T-helper 17 cell (primary cell): ENCODE measurements around the gene COMMD8. TPM values are rescaled to one million over a fixed set of nuclear protein-coding genes. Genes with fewer than 3 reads are reported as not detected.
A peak's percentile ranks its signal among the peaks of the same experiment; 100 is the strongest.

Experiments
- ATAC-seq: fragments of 150-1000 bp; cut with Tn5 transposase; 2 replicates; pipeline ENCODE4 v1.10.0; 2021; ENCODE audit warnings: mild to moderate bottlenecking, moderate library complexity
- DNase-seq, 3 donors: peaks; one replicate each; pipeline versions ENCODE4 v3.0.0 to v3.0.0-alpha.2; 2020 to 2021
- H3K9me3 ChIP-seq: one replicate; pipeline ENCODE4 v1.7.0; 2013; ENCODE audit warnings: low read length, mild to moderate bottlenecking; ENCODE audit not compliant: control insufficient read depth, poor library complexity, severe bottlenecking
- H3K27ac Mint-ChIP-seq: one replicate; pipeline ENCODE4 v1.8.0; 2022; ENCODE audit warnings: mild to moderate bottlenecking, moderate library complexity, mixed read lengths
- H3K27me3 Mint-ChIP-seq: one replicate; pipeline ENCODE4 v1.8.0; 2022; ENCODE audit warnings: mixed read lengths
- H3K36me3 Mint-ChIP-seq: one replicate; pipeline ENCODE4 v1.8.0; 2022; ENCODE audit warnings: low read depth, mixed read lengths
- H3K4me1 Mint-ChIP-seq: one replicate; pipeline ENCODE4 v1.8.0; 2022; ENCODE audit warnings: mild to moderate bottlenecking, mixed read lengths
- H3K4me3 Mint-ChIP-seq: one replicate; pipeline ENCODE4 v1.8.0; 2022; ENCODE audit warnings: mild to moderate bottlenecking, moderate library complexity, mixed read lengths
- total RNA-seq, 4 donors: library from RNA in 2 of 4; stranded (reverse) in 2 of 4; gene quantifications; one replicate each; pipeline ENCODE4 v1.2.3 and lab custom pipeline; 2022 to 2026

COMMD8 gene
- total RNA-seq, 2 donors from 2014 or later, result 9.9 to 10.1 TPM

GRCh38 chr4:47485768-47486167, 22.3 kb upstream of the COMMD8 start:
- H3K4me1 Mint-ChIP-seq, result peaks cover 18% of the 10 kb centered on the region
- H3K27ac Mint-ChIP-seq, result peak overlapping the region; percentile 95
- no peaks in the 10 kb centered on the region for H3K36me3 Mint-ChIP-seq
- no peaks in the 10 kb centered on the region for H3K9me3 ChIP-seq
- ATAC-seq (peak; percentile 8), DNase-seq (no peak)
- peak overlapping the region; percentile 97 for H3K4me3 Mint-ChIP-seq
- H3K27me3 Mint-ChIP-seq, result no peaks in the 10 kb centered on the region

GRCh38 chr4:47485047-47485692, 21.7 kb upstream of the COMMD8 start, which contains the start of gene ATP10D:
TSS of gene ATP10D (plus strand) at chr4:47485275. CDS start at chr4:47512541, 27,266 bp downstream.
- H3K36me3 Mint-ChIP-seq, result peaks cover 2% of the 10 kb centered on the region
- H3K4me3 Mint-ChIP-seq, result peak within 1 kb of the TSS; percentile 97
- DNase-seq (peak; percentile 54 to 57 (median 57)), ATAC-seq (peak; percentile 98)
- H3K4me1 Mint-ChIP-seq, result peaks cover 17% of the 10 kb centered on the region
- H3K9me3 ChIP-seq, result no peaks in the 10 kb centered on the region
- no peaks in the 10 kb centered on the region for H3K27me3 Mint-ChIP-seq
- H3K27ac Mint-ChIP-seq, result peak within 1 kb of the TSS; percentile 95

- DNase-seq (no peak), ATAC-seq (no peak)
- H3K9me3 ChIP-seq, result no peaks in the 10 kb centered on the region
- Mint-ChIP-seq H3K4me3 (peak overlapping the region; percentile 97), H3K4me1 (peaks cover 17% of the 10 kb centered on the region), H3K36me3 (peaks cover 4% of the 10 kb centered on the region), H3K27me3 (peaks cover 2% of the 10 kb centered on the region), H3K27ac (peak overlapping the region; percentile 95)
Measured at GRCh38 chr4:47484168-47484567, 20.7 kb upstream of the COMMD8 start.

GRCh38 chr4:47483745-47484144, 20.2 kb upstream of the COMMD8 start:
- H3K9me3 ChIP-seq, result no peaks in the 10 kb centered on the region
- Mint-ChIP-seq H3K36me3 (peaks cover 4% of the 10 kb centered on the region), H3K4me1 (peaks cover 17% of the 10 kb centered on the region), H3K4me3 (no peak overlapping the region), H3K27me3 (peaks cover 6% of the 10 kb centered on the region), H3K27ac (peak overlapping the region; percentile 95)
- ATAC-seq (no peak), DNase-seq (no peak)

GRCh38 chr4:47482326-47482725, 18.8 kb upstream of the COMMD8 start:
- ATAC-seq (no peak), DNase-seq (no peak)
- Mint-ChIP-seq H3K4me1 (peaks cover 17% of the 10 kb centered on the region), H3K27me3 (peaks cover 12% of the 10 kb centered on the region), H3K27ac (peak overlapping the region; percentile 74), H3K36me3 (peaks cover 4% of the 10 kb centered on the region), H3K4me3 (no peak overlapping the region)
- H3K9me3 ChIP-seq, result no peaks in the 10 kb centered on the region

GRCh38 chr4:47478804-47479203, 15.3 kb upstream of the COMMD8 start:
- H3K27me3 Mint-ChIP-seq, result peaks cover 24% of the 10 kb centered on the region
- DNase-seq (no peak), ATAC-seq (no peak)
- H3K36me3 Mint-ChIP-seq, result peaks cover 6% of the 10 kb centered on the region
- peaks cover 8% of the 10 kb centered on the region for H3K4me1 Mint-ChIP-seq
- peak overlapping the region; percentile 22 for H3K27ac Mint-ChIP-seq
- no peak overlapping the region for H3K4me3 Mint-ChIP-seq
- no peaks in the 10 kb centered on the region for H3K9me3 ChIP-seq

- H3K4me1 Mint-ChIP-seq, result peaks cover 3% of the 10 kb centered on the region
- no peak overlapping the region for H3K4me3 Mint-ChIP-seq
- H3K36me3 Mint-ChIP-seq, result peaks cover 11% of the 10 kb centered on the region
- H3K27ac Mint-ChIP-seq, result no peak overlapping the region
- H3K9me3 ChIP-seq, result no peaks in the 10 kb centered on the region
- ATAC-seq (no peak), DNase-seq (no peak)
- H3K27me3 Mint-ChIP-seq, result peaks cover 35% of the 10 kb centered on the region
Measured at GRCh38 chr4:47475411-47475810, 11.9 kb upstream of the COMMD8 start.

- no peak overlapping the region for H3K27ac Mint-ChIP-seq
- ATAC-seq (no peak), DNase-seq (no peak)
- H3K4me3 Mint-ChIP-seq, result no peak overlapping the region
- peaks cover 35% of the 10 kb centered on the region for H3K27me3 Mint-ChIP-seq
- peaks cover 8% of the 10 kb centered on the region for H3K36me3 Mint-ChIP-seq
- no peaks in the 10 kb centered on the region for H3K9me3 ChIP-seq
- peaks cover 2% of the 10 kb centered on the region for H3K4me1 Mint-ChIP-seq
Measured at GRCh38 chr4:47474799-47475198, 11.3 kb upstream of the COMMD8 start.

GRCh38 chr4:47473141-47473750, 9.7 kb upstream of the COMMD8 start:
- Mint-ChIP-seq H3K36me3 (peaks cover 8% of the 10 kb centered on the region), H3K27me3 (peaks cover 31% of the 10 kb centered on the region), H3K4me1 (peaks cover 4% of the 10 kb centered on the region), H3K4me3 (no peak overlapping the region), H3K27ac (no peak overlapping the region)
- ATAC-seq (no peak), DNase-seq (no peak)
- no peaks in the 10 kb centered on the region for H3K9me3 ChIP-seq

GRCh38 chr4:47471591-47471990, 8.1 kb upstream of the COMMD8 start:
- H3K4me1 Mint-ChIP-seq, result peaks cover 4% of the 10 kb centered on the region
- no peak overlapping the region for H3K27ac Mint-ChIP-seq
- ATAC-seq, result no peak
- no peaks in the 10 kb centered on the region for H3K9me3 ChIP-seq
- no peak overlapping the region for H3K4me3 Mint-ChIP-seq
- H3K36me3 Mint-ChIP-seq, result peaks cover 6% of the 10 kb centered on the region
- no peak for DNase-seq
- H3K27me3 Mint-ChIP-seq, result peaks cover 30% of the 10 kb centered on the region

GRCh38 chr4:47471064-47471463, 7.6 kb upstream of the COMMD8 start:
- ATAC-seq (no peak), DNase-seq (no peak)
- H3K4me1 Mint-ChIP-seq, result peaks cover 4% of the 10 kb centered on the region
- H3K36me3 Mint-ChIP-seq, result peaks cover 6% of the 10 kb centered on the region
- H3K27me3 Mint-ChIP-seq, result peaks cover 30% of the 10 kb centered on the region
- H3K4me3 Mint-ChIP-seq, result no peak overlapping the region
- no peak overlapping the region for H3K27ac Mint-ChIP-seq
- H3K9me3 ChIP-seq, result no peaks in the 10 kb centered on the region

- Mint-ChIP-seq H3K4me3 (no peak overlapping the region), H3K27ac (no peak overlapping the region), H3K27me3 (peaks cover 30% of the 10 kb centered on the region), H3K4me1 (peaks cover 2% of the 10 kb centered on the region), H3K36me3 (peaks cover 6% of the 10 kb centered on the region)
- no peaks in the 10 kb centered on the region for H3K9me3 ChIP-seq
- DNase-seq, result no peak
- ATAC-seq, result no peak
Measured at GRCh38 chr4:47469951-47470350, 6.4 kb upstream of the COMMD8 start.

- no peak overlapping the region for H3K27ac Mint-ChIP-seq
- ATAC-seq (no peak), DNase-seq (no peak)
- H3K9me3 ChIP-seq, result no peaks in the 10 kb centered on the region
- no peak overlapping the region for H3K4me3 Mint-ChIP-seq
- H3K27me3 Mint-ChIP-seq, result peaks cover 19% of the 10 kb centered on the region
- peaks cover 6% of the 10 kb centered on the region for H3K36me3 Mint-ChIP-seq
- peaks cover 3% of the 10 kb centered on the region for H3K4me1 Mint-ChIP-seq
Measured at GRCh38 chr4:47468706-47469365, 5.3 kb upstream of the COMMD8 start.
